ENCODE measurements around the gene E2F3.

GRCh38 chr6:20441921-20442320, 40.2 kb downstream of the E2F3 start:
- TF ChIP-seq EZH2 (IDR thresholded peaks at IDR 0.05; ENCODE audit: borderline replicate concordance, low read depth, low read length, severe bottlenecking), result no peak
- TF ChIP-seq CTCF (IDR thresholded peaks at IDR 0.05; ENCODE audit: extremely low read depth in 1 of 2, insufficient read depth in 1 of 2, low read depth in 1 of 2, low read length in 2 of 2), result no peak
- TF ChIP-seq POLR2A (IDR thresholded peaks at IDR 0.05; ENCODE audit: low read depth, low read length), result no peak
- no peak for TF ChIP-seq MYC (IDR thresholded peaks at IDR 0.05; ENCODE audit: low read depth, low read length)
